Measurements from ENCODE around the gene LRRN2.
A peak's percentile ranks its signal among the peaks of the same experiment; 100 is the strongest.

The LRRN2 gene

DNA sequence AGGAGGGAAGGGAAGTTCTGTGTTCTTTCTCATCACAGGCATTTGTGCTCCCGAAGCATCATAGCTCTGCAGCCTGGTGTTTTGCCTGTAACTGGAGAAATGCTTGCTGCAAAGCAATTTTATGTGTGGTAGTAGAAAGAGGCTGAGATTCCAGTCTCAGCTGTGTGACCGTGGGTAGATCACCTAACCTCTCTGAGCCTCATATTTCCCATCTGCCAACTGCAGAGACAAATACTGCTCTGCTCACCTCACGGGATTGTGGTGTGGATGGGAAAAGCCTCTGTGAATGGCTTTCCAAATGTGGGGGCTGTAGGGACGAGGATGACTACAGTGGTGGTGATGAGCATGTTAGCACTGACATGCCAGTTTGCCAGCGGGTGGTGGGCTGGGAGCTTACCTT lies 85.3 kb downstream of the LRRN2 start:
- no peak for DNase-seq (ENCODE audit: low spot score)

GRCh38 chr1:204599596-204599995 lies 85.9 kb downstream of the LRRN2 start:
- no peak for DNase-seq (ENCODE audit: low spot score)

- DNase-seq (ENCODE audit: low spot score) = no peak
These were observed 86.4 kb downstream of the LRRN2 start for GRCh38 chr1:204599098-204599497.

- DNase-seq (ENCODE audit: low spot score) = no peak
These were observed 87.1 kb downstream of the LRRN2 start for GRCh38 chr1:204598319-204598969.

- DNase-seq (ENCODE audit: low spot score) = no peak
These were observed 93.1 kb downstream of the LRRN2 start for GRCh38 chr1:204592246-204592948.

GRCh38 chr1:204591473-204592090 lies 94.0 kb downstream of the LRRN2 start:
- DNase-seq (ENCODE audit: low spot score) = peak; percentile 76

- peak; percentile 20 for DNase-seq (ENCODE audit: low spot score)
These were observed 96.0 kb downstream of the LRRN2 start for GRCh38 chr1:204589409-204590038.

- no peak for DNase-seq (ENCODE audit: low spot score)
These were observed 96.7 kb downstream of the LRRN2 start for GRCh38 chr1:204588826-204589225.

DNA sequence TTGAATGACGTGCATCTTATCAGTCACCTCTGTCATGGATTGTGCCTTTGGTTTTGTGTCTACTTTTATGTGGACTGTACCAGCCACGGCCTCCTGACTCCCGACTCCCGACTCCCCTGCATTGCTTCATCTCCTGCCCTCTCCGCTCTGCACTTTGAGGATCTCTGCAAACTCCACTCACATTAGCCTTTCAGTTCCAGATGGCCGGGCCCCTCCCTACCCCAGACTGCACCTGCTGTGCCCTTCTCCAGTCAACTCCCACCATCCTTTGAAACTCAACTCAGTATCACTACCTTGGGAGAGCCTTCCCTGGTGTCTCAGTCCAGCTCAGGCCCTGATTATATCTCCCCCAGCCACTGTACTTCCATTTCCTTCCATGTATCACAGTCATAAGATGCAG lies 97.9 kb downstream of the LRRN2 start:
- DNase-seq (ENCODE audit: low spot score) = no peak

DNA sequence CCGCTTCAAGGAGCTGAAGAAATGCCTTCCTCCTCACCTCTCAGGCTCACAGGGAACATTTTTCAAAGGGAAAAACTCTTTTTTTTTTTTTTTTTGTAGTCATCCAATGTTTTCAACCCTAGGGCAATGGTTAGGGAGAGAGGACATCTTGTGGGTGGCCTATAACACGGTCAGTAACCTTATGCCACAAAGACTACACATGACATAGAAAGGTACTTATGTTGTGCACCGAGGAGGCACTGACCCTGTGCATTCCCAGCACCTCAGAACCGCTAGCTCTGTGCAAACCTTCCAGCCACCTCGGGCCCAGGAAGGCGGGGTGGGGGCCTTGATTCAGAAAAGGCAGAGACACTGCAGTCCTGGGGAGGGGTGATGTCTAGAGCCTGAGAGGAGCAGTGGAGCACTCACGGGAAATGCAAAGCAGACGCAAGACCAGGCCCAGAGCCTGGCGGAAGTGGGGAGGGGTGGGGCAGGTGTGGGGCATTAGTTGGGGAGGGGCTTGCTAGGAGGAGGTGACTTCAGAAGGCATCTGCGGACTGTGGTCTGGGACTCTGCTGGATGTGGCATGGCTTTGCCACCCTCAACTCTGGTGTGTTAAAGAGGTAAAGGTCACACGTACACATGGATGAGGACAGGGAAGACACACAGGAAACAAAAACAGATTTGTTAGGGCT lies 100.7 kb downstream of the LRRN2 start:
- DNase-seq (ENCODE audit: low spot score) = no peak

GRCh38 chr1:204583909-204584632 lies 101.5 kb downstream of the LRRN2 start:
- DNase-seq (ENCODE audit: low spot score) = no peak

GRCh38 chr1:204581759-204582158 lies 103.8 kb downstream of the LRRN2 start:
- DNase-seq (ENCODE audit: low spot score) = no peak

DNA sequence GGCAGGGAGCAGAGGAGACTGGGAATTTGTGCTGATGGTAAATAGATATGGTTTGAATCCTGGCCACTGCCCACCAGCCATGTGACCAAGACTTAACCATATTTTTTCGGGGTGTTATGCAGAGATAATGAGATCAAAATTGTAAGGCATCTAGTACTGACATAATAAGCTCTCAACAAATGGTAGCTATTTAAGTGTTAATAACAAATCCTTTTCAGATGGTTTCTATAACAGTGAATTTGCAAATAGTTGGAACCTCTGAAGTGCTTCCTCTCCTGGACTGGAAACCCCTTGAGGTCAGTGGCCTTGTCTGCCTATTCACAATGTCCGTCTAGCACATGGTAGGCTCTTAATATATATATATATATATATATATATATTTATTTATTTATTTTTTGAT lies 104.7 kb downstream of the LRRN2 start:
- no peak for DNase-seq (ENCODE audit: low spot score)

GRCh38 chr1:204579681-204580080 lies 105.9 kb downstream of the LRRN2 start:
- DNase-seq (ENCODE audit: low spot score) = no peak

DNA sequence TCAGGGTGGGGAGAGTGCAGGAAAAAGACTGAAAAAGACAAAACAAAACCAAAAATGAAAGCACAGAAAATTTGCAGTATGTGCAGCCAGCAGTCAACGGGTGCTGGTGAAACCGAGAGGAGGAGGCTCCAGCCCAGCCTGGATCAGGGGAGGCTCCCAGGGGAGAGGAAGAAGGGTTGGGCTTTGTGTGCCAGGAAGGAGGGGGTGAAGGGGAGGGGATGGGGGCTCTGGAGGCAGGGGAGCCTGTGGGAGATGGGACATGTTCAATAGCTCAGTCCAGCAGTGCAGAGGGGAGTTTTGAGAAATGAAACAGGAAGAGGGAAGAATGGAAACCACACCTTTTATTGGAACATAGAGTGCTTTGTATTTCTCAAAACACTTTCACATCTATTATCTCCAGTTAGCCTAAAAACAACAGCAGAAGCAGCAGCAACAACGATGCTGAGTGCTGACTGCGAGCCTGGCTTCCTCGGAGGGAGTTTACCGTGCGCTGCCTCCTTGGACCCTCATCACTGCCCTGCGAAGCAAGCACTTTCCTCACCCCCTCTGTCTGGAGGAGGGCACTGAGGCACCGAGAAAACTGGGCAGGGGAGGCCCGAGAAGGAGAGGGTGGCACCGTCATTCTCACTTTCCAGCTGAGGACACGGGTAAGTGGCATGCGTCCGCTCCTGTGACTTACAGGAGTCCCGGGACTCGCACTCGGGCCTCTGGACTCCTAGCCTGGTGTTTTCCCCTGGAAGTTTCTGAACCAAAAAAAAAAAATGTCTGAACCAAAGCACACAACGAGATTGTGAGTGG lies 106.5 kb downstream of the LRRN2 start:
- no peak for DNase-seq (ENCODE audit: low spot score)

GRCh38 chr1:204577794-204578478 lies 107.6 kb downstream of the LRRN2 start:
- no peak for DNase-seq (ENCODE audit: low spot score)

GRCh38 chr1:204576422-204576821 lies 109.1 kb downstream of the LRRN2 start:
- DNase-seq (ENCODE audit: low spot score) = no peak

- no peak for DNase-seq (ENCODE audit: low spot score)
These were observed 110.0 kb downstream of the LRRN2 start for GRCh38 chr1:204575221-204576190.

- no peak for DNase-seq (ENCODE audit: low spot score)
These were observed 110.7 kb downstream of the LRRN2 start for GRCh38 chr1:204574865-204575163.
